ENCODE data around the gene AK3. TPM values are rescaled to one million over a fixed set of nuclear protein-coding genes. Genes with fewer than 3 reads are reported as not detected.

The AK3 gene
- total RNA-seq, 2 donors from 2014 or later = 37.5 to 44.9 TPM

DNA sequence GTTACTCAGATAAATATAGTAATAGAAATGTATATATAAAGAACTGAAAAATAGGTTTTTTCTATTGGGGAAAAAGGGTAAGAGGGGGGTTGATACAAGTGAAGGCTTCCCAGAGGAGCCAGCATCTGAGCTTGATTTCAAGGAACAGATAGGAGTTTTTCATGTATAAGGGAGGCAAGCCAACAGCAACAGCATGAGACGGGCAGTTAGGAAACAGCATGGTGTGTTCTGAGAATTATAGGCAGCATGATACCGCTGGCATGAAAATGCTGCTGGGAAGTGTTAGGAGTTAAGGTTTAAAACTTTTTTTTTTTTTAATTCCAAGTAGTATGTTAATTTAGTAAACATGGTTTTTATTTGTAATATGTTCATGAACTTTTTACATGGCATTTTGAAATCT lies 52.0 kb downstream of the AK3 start:
- H3K27ac Mint-ChIP-seq = peak overlapping the region in 1 of 2 donors; percentile 45
- no peak for ATAC-seq
- peaks cover 5 to 13% of the 10 kb centered on the region in 2 donors for H3K36me3 Mint-ChIP-seq
- DNase-seq (ENCODE audit: low spot score in 2 of 2) = no peak
- H3K9me3 Mint-ChIP-seq = no peaks in the 10 kb centered on the region

DNA sequence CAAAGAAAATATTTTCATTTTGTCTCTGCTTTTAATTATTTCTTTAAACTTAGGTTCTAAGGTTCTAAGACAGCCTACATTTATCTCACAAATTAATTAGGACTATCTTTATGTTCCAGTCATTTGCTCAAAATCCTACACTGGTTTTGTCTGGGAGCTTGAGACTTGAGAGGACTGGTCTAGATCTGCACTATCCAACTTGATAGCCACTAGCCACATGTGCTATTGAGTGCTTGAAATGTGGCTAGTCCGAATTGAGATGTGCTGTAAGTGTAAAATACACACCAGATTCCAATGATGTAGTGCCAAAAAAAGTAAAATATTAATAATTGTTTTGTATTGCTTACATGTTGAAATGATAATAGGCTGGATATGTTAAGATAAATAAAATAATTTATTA lies 54.4 kb downstream of the AK3 start:
- ATAC-seq = no peak
- DNase-seq (ENCODE audit: low spot score in 2 of 2) = no peak
- H3K36me3 Mint-ChIP-seq = peaks cover 5 to 12% of the 10 kb centered on the region in 2 donors
- H3K27ac Mint-ChIP-seq = no peak overlapping the region
- H3K9me3 Mint-ChIP-seq = no peaks in the 10 kb centered on the region

DNA sequence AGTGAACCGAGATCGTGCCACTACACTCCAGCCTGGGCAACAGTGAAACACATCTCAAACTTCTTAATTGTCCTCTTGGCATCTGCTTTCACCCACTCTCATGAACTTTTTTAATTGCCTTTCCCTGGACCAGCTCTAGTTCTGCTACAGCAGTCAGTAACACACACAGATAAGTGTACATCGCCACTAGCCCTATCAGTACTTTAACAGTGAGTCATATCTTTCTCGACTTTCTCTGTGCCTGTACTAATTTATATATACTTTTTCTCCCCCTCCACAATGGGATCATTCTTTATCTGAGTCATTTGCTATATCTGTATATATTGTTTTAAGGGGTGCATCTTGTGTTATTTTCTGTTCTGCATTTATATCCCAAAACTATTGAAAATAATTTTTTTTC lies 54.9 kb downstream of the AK3 start:
- Mint-ChIP-seq H3K27ac (no peak overlapping the region), H3K36me3 (peaks cover 5 to 12% of the 10 kb centered on the region in 2 donors), H3K9me3 (no peaks in the 10 kb centered on the region)
- no peak for DNase-seq (ENCODE audit: low spot score in 2 of 2)
- no peak for ATAC-seq

DNA sequence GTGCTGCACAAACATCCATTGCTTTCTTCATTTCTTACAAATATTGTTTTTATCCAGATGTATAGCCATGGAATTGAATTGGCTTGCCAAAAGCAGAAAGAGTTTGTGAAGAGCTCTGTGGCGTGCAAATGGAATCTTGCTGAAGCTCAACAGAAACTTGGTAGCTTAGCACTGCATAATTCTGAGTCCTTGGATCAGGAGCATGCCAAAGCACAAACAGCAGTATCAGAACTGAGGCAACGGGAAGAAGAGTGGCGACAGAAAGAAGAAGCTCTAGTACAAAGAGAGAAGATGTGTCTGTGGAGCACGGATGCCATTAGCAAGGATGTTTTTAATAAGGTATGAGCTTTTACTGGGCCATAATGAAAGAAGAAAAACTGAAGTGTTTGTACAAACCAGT lies 56.2 kb downstream of the AK3 start:
- Mint-ChIP-seq H3K27ac (no peak overlapping the region), H3K36me3 (peaks cover 5 to 7% of the 10 kb centered on the region in 2 donors), H3K9me3 (no peaks in the 10 kb centered on the region)
- DNase-seq (ENCODE audit: low spot score in 2 of 2) (no peak), ATAC-seq (no peak)

DNA sequence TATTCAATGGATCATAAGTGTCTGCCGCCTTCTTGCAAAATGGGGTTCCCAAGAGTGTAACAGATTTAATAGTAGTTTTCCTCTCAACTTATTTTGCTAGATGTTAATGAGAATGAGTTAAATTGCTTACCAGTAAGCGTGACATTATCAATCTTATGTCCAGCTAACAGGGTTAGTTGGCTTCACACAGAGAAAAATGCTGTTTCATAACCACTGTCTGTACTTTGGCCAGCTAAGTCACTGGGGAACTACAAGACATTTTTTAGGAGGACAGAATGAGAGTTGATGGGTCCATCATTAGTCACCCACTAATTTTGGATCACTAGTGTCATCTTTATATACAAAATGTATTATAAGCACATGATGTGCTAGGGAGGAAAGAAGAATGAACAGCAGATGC lies 60.3 kb downstream of the AK3 start:
- Mint-ChIP-seq H3K27ac (no peak overlapping the region), H3K36me3 (peaks cover 5 to 6% of the 10 kb centered on the region in 2 donors), H3K9me3 (no peaks in the 10 kb centered on the region)
- DNase-seq (ENCODE audit: low spot score in 2 of 2) = no peak
- no peak for ATAC-seq

DNA sequence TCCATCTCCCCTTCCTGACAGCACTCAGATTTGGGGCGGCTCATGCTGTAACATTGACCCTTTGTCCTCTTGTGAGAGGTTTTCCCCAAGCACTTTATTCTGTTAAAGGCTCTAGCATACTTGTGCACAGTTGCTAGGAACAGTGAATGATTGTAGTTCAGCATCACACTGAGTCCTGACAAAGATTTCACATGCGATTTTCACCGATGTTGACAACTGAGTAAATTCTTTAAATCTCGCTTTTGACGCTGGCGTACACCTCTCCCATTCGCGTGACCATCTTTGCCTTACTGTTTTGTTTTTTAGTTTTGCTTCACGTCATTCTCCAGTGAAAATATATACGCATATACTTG lies 60.9 kb downstream of the AK3 start:
- ATAC-seq (peak in 1 of 2 donors; percentile 0), DNase-seq (ENCODE audit: low spot score in 2 of 2) (no peak)
- no peak overlapping the region for H3K27ac Mint-ChIP-seq
- peaks cover 5 to 6% of the 10 kb centered on the region in 2 donors for H3K36me3 Mint-ChIP-seq
- H3K9me3 Mint-ChIP-seq = no peaks in the 10 kb centered on the region

DNA sequence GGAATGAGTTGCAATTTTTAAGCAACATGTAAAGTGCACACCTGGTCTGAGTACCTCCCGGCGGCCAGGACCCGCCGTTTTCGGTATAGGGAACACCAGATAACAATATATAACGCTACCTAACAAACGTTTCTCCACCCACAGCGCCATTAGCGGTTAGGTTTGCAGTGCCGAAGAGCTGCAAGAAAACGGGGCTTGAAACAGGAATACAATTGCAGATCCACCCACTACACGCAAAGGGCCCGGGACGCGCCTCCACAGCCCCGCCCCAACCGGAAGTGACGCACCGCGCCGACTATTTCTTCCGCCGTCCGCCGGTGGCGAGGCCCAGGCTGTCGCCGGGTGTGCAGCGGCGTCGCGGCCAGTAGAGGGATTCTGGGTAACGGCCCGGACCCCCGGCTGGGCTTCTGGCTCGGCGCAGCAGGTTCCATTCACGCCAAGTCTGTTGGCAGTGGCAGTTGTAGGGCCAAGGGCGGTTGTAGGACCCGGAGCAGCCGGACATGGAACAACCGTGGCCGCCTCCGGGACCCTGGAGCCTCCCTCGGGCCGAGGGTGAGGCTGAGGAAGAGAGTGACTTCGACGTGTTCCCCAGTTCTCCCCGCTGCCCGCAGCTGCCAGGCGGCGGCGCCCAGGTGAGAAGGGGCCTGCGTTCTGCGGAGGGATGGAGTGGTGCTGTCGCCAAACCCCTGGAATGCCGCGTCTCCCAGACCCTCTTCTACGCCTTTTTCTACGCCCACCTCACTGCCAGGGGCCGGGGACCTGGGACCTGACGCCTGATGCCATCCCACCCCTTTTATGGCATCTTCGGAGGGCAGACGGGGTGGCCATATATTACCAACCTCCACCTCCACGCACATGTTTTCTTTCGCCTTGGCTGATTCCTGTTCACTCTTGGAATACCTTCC lies 61.5 kb downstream of the AK3 start, which contains the start of gene CDC37L1:
TSS of gene CDC37L1 (plus strand) at position 302 of the 905 bp plus-strand sequence. CDS start at position 501, 199 bp downstream.
- Mint-ChIP-seq H3K27ac (no peak within 1 kb of the TSS), H3K36me3 (peaks cover under 1% of the 10 kb centered on the region in 2 donors), H3K9me3 (no peaks in the 10 kb centered on the region)
- peak; percentile 98 to 99 for DNase-seq (ENCODE audit: low spot score in 2 of 2)
- ATAC-seq = peak; percentile 97 to 98

DNA sequence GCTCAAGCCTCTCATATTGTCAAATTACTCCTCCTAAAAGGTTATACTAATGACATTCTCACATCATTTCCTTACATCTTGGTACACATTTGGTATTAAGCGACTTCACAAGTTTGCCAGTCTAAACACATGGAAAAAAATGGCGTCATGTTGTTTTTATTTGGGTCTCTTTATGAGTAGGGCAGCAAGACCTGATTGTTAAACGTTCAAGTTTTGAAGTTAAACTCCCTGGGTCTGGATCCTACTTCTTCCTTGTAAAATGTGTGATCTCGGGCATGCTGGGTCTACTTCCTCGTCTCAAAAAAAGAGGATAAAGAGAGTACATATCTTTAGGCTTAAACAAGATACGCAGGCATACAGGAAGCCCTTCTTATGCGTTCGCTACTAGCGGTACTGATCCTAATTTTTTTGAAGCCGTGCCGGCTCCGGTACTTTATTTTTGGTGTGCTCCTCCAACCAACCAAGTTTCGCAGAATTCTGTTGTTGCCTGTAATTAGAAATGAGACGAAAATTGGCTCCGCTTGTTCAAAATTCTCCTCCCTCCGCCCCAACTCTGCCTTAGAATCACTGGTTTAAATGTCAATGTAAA lies 62.2 kb downstream of the AK3 start:
- H3K9me3 Mint-ChIP-seq = no peaks in the 10 kb centered on the region
- H3K36me3 Mint-ChIP-seq = no peaks in the 10 kb centered on the region
- no peak overlapping the region for H3K27ac Mint-ChIP-seq
- no peak for DNase-seq (ENCODE audit: low spot score in 2 of 2)
- ATAC-seq = peak; percentile 10 to 15

DNA sequence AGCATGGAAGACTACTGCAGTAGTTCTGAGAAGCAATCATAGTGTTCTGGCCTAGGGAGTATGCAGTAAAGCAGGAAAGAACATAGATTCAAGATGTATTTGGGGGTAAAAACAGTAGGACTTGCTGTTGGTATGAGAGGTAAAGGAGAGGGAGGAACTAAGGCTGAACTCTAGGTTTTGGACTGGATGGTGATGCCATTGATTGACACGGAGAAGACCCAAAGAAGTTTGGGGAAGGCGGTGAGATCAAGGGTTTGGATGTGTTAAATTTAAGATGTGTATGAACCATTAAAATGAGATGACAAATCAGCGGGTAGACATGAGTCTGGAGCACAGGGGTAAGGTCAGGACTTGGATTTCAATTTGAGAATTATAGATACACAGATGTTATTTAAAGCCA lies 63.6 kb downstream of the AK3 start:
- Mint-ChIP-seq H3K36me3 (no peaks in the 10 kb centered on the region), H3K9me3 (no peaks in the 10 kb centered on the region), H3K27ac (no peak overlapping the region)
- no peak for DNase-seq (ENCODE audit: low spot score in 2 of 2)
- no peak for ATAC-seq

DNA sequence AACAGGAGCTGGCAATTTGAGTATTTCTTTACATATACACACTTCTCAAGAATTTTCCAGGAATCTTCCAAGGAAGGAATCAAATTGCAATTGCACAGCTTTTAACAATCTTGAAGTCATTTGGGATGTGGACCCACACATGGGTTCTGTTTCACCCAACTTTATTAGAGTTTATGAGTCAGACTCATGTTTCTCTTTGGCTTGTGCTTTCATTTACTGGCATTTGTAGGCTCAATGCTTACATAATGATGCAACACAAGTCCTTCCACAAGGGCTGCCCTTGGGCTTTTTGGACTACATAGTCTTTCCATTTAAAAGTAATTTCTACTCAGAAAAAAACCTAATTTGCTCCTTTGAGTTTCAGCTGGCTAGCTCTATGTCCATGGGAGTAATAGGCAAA lies 66.2 kb downstream of the AK3 start:
- ATAC-seq = no peak
- no peaks in the 10 kb centered on the region for H3K36me3 Mint-ChIP-seq
- H3K27ac Mint-ChIP-seq = no peak overlapping the region
- no peak for DNase-seq (ENCODE audit: low spot score in 2 of 2)
- no peaks in the 10 kb centered on the region for H3K9me3 Mint-ChIP-seq

DNA sequence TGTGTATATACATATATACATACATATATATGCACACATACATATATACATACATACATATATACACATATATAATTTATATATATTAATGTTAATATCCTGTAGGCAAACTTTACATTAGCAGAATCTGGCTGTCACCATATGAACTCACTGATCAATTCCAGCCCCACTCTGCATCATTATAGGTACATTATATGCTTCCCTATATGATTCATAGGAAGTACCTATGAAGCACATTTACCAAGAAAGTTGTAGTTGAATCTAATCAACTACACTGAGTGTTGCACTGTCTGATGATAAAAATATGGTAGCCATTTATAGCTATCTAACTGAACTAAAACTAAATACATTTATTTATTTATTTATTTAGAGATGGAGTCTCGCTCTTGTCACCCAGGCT lies 69.3 kb downstream of the AK3 start:
- ATAC-seq (peak in 1 of 2 donors; percentile 61), DNase-seq (ENCODE audit: low spot score in 2 of 2) (no peak)
- no peak overlapping the region for H3K27ac Mint-ChIP-seq
- no peaks in the 10 kb centered on the region for H3K9me3 Mint-ChIP-seq
- no peaks in the 10 kb centered on the region for H3K36me3 Mint-ChIP-seq

DNA sequence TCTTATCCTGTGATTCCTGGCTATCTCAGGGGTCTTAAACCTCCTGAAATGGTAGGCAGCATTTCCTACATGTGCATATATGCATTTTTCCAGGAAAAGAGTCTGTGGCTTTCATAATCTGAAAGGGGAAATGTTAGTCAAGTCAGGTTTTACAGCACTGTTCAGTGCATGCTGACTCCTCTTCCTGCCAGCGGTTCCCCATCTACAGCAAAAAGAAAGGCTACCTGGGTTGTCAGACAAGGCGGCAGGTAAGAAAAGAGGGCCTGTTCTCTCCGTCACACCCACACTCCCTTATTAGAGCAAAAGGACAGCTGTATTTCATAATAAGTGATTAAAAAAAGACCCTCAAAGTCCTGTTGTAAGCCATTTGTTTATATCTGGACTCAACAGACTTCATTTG lies 70.4 kb downstream of the AK3 start:
- peak in 1 of 2 donors; percentile 45 for ATAC-seq
- no peak for DNase-seq (ENCODE audit: low spot score in 2 of 2)
- H3K27ac Mint-ChIP-seq = peak overlapping the region; percentile 44 to 72
- no peaks in the 10 kb centered on the region for H3K36me3 Mint-ChIP-seq
- H3K9me3 Mint-ChIP-seq = no peaks in the 10 kb centered on the region

DNA sequence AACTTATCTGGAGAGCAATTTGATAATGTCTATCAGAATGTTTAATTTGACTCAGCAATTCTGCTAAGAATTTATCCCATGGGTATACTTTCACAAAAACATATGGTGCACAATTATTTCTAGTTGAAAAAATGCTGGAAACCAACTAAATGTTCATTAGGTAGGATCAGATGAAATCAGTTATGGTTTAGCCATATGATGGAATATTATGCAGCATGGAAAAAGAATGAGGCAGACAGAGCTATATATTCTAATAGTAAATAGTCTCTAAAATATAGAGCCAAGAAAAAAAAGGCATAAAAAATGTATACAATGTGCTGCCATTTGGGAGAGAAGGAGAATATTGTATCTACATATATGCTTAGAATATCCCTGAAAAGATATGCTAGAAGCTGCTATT lies 71.1 kb downstream of the AK3 start:
- H3K36me3 Mint-ChIP-seq = no peaks in the 10 kb centered on the region
- DNase-seq (ENCODE audit: low spot score in 2 of 2) (no peak), ATAC-seq (no peak)
- no peak overlapping the region for H3K27ac Mint-ChIP-seq
- H3K9me3 Mint-ChIP-seq = no peaks in the 10 kb centered on the region

DNA sequence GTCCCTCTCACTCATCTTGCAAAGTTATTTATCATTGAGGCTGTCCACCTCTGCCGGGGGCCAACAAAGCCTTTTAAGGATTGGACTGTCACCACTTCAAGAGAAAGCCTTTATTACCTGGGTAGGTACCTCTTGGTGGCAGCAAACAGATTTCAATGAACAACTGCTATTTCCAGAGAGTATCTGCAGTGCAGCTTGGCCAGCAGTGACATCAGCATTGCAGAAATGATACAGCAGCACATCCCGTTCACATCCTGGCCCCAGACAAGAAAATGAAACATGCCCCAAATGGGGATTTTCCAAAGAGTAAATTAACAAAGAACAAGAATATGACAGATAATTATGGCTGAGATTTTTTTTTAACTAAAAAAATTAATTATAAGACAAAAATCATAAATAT lies 72.4 kb downstream of the AK3 start:
- H3K9me3 Mint-ChIP-seq = no peaks in the 10 kb centered on the region
- no peak for ATAC-seq
- no peak overlapping the region for H3K27ac Mint-ChIP-seq

DNA sequence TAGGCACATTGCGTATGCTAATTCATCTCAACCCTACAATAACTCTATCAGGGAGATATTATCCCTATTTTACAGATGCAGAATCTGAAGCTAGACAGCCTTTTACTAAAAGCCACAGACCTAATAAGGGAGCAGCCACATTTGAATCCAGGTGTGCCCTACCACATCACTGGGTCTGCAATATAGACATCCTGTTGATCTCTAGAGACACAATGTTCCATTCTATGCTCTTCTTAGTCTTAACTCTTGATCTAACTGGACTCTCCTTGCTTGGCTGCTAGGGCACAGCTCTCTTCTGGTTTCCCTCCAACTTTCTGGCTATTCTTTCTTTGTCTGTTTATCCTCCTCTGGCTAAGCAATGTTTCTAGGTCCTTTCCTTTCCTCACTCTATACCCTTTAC lies 73.3 kb downstream of the AK3 start:
- ATAC-seq = peak in 1 of 2 donors; percentile 30
- Mint-ChIP-seq H3K36me3 (peaks cover 6 to 7% of the 10 kb centered on the region in 2 donors), H3K9me3 (no peaks in the 10 kb centered on the region), H3K27ac (no peak overlapping the region)
- DNase-seq (ENCODE audit: low spot score in 2 of 2) = no peak

More for the DNA sequence above, 72.4 kb downstream of the AK3 start:
- DNase-seq (ENCODE audit: low spot score in 2 of 2) = no peak
- no peaks in the 10 kb centered on the region for H3K36me3 Mint-ChIP-seq

DNA sequence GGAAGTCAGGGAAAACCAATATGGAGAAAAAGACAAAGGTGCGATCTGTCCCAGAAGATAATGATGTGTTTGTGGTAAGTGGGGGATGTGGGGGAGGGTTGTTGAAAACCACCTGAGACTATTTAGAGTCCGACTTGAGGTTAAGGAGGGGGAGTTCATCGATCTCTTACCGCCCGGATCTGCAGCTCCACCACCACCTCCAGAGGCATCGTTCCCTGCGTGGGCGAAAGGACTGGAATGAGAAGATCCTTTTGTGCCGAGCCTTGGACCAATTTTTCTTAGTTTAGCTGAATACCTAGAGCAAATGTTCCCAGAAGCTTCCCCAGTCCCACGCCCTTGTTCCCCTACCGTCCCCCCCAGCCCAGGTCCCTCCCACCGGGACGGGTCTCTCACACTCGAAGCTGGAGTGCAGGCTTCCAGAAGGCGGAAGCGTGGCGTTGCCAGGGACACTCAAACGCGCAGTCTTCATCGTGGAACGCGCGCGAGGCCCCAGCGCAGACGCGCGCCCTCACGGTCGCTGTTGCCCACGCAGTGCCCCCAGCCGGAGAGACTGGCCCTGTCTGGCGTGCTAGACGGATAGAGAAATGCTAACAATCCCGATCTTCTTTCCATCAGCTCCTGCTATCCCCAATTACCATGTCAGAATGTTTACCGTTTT lies 74.8 kb downstream of the AK3 start, which contains the start of gene SPATA6L:
TSS of gene SPATA6L (minus strand) at position 439 of the 658 bp plus-strand sequence. CDS start at position 209, 230 bp downstream.
- Mint-ChIP-seq H3K27ac (peak within 1 kb of the TSS; percentile 48 to 60), H3K9me3 (peaks cover 0 to under 1% of the 10 kb centered on the region in 2 donors), H3K36me3 (peaks cover 8% of the 10 kb centered on the region in 2 donors)
- DNase-seq (ENCODE audit: low spot score in 2 of 2) (peak in 1 of 2 donors; percentile 18), ATAC-seq (peak; percentile 29 to 30)

DNA sequence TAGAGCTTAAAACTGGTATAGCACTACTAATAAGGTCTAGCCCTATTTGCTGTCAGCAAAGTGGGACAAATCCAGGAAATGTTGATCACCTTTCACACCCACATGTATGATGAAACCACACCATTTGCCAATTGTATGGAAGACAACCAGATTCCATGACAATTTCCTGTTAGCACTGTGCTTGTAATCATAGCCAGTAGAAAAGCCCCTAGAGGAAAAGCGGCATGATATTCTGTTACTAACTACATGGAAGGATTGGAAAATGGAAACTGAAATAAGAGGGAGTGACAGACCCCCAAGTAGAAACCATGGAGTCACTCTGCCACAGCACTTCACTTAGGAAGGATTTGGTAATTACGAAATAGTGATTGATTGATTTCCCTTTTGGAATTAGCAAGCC lies 75.6 kb downstream of the AK3 start:
- H3K9me3 Mint-ChIP-seq = peaks cover 0 to 4% of the 10 kb centered on the region in 2 donors
- H3K27ac Mint-ChIP-seq = peak overlapping the region in 1 of 2 donors; percentile 60
- DNase-seq (ENCODE audit: low spot score in 2 of 2) (no peak), ATAC-seq (no peak)
- H3K36me3 Mint-ChIP-seq = peaks cover 8 to 10% of the 10 kb centered on the region in 2 donors
